CD1c-positive myeloid dendritic cell (primary cell): ENCODE measurements around the gene DNM3.
"Not testable (repeated sequence)": the region's sequence is repeated elsewhere in the genome, so short reads cannot be mapped to it uniquely, and the experiment has no call there.

Experiments used
- DNase-seq: peaks from one replicate; pipeline ENCODE4 v3.0.0-alpha.2; 2016; ENCODE audit errors: extremely low spot score

DNM3 gene

DNA sequence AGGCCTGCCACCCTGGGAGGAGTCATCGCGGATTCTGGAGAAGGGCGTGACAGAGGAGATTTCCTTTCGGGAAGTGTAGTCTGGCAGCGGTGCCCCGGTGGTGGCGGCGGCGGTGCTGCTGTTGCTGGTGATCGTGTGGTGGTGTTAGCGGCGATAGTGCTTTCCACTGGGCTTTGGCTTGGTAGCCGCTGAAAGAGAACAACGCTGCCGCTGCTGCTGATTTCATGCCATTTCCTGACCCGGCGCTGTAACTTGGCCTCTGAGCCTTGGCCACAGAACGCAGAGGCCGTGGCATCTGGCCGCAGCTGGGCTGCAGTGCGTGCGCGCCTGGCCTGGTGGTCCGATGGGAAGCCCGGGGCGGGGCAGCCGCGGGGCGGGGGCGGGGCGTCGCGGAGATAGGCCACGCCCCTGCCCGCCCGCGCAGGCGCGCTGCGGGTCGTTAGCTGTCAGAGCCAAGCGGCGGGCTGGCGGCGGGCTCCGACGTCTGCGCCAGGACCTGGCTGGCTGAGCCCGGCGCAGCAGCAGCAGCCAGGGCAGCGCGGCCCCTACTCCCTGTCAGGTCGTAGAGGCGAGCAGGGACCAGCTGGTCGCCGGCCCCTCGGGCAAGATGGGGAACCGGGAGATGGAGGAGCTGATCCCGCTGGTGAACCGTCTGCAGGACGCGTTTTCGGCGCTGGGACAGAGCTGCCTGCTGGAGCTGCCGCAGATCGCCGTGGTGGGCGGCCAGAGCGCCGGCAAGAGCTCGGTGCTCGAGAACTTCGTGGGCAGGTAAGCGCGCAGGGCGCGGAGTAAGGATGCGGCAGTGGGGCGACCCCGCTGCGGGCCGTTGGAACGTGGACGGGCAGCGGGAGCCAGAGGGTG, at the start of gene DNM3:
Gene DNM3 (plus strand): TSS at position 449 of the 861 bp plus-strand sequence. CDS start 159 bp downstream, at position 608.
- peak; percentile 90 for DNase-seq

DNA sequence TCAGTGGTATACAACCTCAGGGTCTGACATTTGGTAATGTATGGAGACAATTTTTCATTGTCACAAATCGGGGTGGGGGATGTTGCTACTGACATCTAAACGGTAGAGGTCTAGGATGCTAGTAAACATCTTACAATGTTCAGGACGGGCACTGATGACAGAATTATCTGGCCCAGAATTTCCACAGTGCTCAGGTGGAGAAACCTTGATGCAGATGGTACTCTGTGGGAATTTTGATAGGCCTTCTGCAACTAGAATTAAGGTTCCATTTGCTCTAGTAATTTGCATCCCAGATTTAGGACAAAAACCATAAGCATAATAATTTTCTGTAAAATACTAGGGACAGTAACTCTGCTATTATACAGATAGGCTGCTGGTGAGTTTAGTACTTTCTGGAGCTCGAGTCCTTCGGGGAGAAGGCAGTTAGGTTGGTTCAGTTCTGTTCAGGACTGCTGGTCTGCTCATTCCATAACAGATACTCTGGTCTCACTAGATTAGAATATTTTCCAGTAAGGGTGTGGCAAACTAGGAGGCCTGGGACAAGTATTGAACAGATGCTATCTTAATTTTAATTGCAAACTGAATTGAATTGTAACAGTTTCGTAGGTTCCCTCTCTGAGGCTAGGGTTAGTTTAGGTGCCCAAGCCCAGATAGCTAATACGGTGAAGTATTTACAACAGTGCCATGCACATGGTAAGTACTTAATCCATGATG, 48.5 kb upstream of the DNM3 start:
- no peak for DNase-seq

DNA sequence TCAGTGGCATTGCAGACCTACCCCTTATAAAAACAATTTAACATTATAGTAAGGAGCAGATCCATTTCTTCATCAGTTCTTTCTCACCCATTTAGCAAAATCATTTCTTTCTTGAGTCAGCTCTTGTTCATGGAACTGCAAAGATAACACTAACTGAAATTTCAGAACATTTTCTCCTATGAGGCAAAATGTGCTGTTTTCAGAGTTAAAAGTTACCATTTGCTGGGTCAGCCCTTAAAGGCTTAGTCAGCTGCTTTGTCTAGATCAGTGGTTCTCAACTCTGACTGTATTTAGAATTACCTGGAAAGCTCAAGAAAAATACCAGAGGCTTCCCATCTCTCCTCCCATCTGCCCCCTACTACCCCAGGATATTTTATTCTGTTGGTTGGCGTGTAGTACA, 47.7 kb upstream of the DNM3 start:
- no peak for DNase-seq

DNA sequence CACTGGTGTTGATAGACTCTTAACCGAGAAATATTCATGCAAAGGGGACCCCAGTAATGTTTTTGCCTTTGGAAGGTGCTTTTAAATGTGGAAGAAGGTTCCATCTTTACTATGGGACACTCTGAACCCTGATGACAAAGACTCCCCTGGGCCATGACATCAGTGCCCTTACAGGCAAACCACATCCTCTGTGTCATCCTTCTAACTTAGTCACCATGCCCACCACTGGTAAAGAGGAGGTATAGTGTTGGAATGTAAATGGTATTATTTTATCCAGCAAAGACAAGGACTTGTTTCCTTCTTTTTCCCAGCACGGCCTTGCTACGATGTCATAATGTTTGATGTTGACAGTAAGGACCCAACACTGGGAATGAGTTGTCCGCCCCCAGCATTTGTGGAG, 47.2 kb upstream of the DNM3 start:
- no peak for DNase-seq

DNA sequence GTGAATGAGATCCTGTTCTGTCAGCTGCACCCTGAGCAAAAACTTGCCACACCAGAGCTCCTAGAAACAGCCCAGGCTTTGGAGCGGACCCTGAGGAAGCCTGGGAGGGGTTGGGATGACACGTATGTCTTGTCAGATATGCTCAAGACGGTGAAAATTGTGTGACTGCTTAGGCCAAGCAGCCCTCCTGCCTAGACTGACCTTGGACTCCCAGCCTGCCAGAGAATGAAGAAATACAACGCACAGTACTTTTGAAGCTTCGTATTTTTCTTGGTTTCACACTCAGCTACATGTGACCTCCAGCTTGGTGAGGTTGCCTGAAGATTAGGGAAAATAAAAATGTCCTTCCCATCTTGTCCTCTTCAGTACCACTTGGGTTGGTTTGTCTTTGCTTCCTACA, 44.7 kb upstream of the DNM3 start:
- no peak for DNase-seq

DNA sequence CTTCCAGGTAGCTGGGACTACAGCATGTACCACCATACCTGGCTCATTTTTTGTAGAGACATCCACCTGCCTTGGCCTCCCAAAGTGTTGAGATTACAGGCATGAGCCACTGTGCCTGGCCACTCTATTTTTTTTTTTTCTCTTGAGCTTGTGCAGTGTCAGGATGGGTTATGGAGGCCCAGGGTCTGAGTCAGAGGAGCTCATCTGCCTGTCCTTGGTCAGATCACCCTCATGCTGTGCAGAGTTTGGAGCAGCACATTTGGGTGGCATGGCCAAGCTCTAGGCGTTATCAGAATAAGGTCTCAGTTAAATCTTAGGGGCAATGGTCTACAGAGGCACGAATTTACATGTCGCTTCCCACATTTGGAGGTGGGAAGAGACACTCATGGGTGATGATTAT, 43.0 kb upstream of the DNM3 start:
- DNase-seq, result no peak

DNA sequence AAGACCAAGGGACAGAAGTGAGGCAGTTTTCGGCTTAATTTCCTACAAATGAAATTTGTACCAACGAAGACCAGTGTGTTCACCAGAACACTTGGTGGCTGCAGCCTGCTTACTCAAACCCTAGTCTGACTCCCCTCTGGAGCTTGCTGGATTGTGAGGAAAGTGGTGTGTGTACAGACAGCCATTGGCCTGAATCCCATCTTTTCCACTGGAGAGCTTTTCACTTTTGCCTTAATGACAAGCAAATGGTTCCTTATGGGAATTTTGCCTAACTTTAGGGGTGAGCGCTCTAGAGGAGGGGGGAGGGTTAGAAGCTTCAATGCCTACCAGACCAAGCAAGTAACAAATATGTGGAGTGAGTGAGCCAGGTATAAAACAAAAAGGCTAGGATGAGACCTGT, 42.5 kb upstream of the DNM3 start:
- DNase-seq, result no peak

DNA sequence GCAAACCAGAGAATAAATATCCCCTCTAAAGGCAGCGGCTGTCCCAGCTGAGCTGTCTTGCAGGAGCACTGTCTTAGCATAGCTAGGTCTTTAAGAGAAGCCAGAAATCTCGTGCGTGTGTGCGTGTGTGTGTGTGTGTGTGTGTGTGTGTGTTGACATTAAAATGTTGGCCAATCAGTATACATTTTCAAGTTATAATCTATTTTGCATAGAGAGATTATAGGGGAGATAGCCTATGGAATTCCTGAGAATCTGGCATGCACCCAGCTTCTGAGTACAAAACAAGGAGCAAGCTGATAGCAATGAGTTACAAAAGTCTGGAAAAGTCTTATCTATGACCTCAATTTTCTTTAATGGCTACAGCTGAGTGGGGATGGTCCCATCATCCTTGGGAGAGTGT, 42.1 kb upstream of the DNM3 start:
- DNase-seq, result no peak

DNA sequence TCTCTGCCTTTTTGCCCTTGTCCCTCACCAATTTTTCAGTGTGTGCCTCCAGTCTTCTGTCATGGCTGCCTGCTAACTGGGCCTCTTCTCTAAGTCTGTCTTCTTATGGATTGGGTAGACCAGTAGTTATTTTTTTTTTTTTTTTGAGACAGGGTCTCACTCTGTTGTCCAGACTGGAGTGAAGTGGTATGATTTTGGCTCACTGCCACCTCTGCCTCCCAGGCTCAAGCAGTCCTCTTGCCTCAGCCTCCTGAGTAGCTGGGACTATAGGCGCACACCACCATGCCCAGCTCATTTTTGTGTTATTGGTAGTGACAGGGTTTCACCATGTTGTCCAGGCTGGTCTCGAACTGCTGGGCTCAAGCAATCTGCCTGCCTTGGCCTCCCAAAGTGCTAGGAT, 41.6 kb upstream of the DNM3 start:
- not testable (repeated sequence) for DNase-seq

DNA sequence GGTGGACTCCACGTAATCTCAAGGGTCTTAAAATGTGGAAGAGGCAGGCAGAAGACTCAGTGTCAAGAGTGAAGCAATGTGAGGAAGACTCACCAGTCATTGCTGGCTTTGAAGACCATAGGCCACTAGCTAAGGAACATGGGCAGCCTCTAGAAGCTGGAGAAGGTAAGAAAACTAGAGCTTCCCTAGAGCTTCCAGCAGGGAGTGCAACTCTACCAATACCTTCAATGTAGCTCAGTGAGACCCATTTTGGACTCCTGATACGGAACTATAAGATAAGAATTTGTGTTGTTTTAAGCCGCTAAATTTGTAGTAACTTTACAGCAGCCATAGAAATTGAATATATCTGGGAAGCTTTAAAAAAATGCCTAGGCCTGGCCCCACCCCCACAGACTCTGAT, 41.0 kb upstream of the DNM3 start:
- no peak for DNase-seq

DNA sequence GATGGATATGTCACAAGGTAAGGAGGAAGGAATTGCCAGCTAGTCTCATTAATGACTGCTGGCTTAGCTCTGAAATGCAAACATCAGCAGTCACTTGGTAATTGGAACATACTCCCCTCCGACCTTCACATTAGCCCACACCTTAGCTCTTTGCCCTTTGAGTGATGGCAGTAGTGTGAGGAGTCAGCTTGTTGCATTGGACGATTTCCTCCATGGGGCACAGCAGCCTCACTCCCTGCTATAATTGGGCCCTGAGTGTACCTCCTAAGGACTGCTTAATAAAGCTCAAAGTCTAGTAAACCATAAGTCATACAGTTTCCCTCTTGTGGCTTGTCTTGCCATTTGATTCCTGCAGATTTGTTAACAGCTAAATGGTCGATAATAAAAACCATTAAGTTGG, 40.4 kb upstream of the DNM3 start:
- DNase-seq, result no peak

DNA sequence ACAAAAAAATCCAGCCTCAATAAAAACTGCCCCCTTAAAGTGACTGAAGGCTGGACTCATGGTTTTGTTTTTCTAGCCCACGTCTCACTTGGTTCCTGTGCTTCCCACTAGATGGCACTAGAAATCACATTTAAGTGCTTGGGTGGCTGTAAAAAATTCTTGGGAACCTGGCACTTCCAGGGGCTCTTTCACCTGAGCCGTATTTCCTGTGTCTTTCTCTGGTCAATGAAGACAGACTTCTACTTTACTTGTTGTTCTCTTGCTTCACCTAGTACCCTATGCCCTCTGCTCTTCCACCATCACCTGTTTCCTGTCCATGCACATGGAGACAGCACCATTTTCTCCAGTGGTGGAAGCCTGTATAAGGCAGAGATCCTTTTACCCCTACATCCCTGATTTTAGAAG, 39.8 kb upstream of the DNM3 start:
- DNase-seq, result peak; percentile 38

DNA sequence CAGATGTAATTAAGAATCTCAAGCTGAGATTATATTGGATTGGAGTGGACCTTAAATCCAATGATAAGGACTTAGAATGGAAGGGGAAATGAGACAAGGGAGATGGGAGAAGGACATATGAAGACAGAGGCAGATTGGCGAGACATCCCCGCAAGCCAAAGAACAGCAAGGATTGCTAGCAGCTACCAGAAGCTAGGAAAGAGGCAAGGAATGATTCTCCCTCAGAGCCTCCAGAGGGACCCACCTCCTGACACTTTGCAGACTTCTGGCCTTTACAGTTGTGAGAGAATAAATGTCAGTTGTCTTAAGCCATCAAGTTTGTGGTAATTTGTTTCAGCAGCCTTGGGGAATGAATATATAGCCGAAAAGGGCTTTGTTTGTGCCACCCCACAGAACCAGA, 39.1 kb upstream of the DNM3 start:
- no peak for DNase-seq

DNA sequence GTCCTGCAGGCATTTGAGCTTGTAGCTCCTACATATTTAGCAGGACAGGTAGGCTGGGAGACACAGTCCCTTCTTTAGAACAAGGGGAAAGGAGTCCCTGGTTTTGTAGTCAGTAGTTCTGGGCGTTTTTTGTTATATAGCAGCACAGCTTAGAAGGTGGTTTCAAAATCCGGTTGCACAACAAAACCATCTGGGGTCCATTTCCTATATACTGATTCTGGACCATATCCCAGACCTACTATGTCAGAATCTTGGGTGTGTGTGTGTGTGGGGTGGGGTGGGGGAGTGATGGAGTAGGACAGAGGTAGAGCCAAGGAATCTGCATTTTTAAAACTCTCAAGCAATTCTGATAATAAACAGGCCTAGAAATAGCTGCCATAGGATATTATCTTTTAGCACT, 38.3 kb upstream of the DNM3 start:
- no peak for DNase-seq

DNA sequence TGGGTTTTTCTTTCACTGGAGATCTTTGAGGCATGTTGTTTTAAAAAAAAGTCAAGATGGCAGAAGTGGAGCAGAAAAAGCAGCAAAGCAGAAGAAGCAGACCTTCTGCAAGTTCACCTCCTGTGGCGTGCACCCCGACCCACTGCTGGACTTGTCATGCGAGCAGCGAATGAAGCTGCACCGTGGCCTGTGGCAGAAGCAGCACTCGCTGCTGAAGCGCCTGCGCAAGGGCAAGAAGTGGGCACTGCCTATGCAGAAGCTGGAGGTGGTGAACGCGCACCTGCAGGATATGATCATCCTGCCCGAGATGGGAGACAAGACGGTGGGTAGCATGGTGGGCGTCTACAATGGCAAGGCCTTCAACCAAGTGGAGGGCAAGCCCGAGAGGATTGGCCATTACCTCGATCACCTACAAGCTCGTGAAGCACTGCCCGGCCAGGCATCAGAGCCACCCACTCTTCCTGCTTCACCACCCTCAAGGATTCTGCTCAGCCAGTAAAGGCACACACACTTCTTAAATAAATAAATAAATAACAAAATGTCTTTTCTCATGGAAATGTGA, 37.8 kb upstream of the DNM3 start:
- no peak for DNase-seq

DNA sequence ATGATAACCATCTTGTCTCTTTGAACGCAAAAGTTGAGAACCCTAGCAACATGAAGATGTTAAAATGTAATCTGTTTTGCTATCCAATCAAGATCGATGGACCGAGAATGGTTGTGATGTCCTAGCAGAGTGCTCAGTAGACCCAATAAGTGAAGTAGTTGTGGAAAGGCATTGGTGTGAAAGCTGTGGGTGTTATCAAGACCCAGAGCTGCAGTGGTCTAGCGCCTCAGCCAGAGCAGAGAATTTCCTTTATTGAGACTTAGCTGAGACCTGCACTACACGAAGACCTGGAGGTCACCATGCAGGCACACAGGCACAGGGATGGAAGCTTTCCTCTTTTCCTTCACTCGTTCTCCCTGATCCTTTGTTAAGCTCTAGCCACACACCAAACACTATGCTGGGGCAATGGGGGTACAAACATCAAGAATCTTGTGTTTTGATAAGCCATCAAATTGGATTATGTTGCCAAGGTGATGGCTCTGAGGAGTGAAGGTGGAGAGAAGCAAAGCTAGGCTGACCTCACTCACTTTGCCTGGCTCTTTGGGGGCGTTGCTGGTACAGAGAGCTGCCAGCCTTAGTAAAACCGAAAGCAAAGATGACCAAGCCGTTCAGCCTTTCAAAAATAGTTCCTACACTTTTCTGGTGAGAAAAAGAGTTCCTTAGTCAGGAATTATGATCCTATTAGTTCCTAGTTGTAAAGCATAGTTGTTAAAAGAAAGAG, 35.7 kb upstream of the DNM3 start:
- peak; percentile 6 for DNase-seq

DNA sequence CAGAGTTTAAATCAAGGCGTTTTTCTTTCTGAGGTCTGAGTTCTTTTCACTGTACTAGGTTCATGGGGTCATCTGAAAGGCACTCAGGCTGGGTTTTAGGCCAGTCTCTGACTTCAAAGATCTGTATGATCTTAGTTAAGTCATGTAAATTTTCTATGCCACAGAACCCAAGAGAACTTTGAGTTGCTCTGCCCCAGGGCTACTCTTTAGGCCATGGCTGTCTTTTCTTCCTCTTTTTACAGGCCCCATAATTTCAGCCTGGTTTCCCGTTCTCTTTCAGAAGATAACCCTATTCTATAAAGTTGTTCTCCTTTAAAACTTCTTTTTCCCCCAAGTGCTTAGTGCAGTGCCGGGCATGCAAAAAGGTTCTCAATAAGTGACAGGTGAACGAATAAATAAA, 33.7 kb upstream of the DNM3 start:
- DNase-seq, result no peak

DNA sequence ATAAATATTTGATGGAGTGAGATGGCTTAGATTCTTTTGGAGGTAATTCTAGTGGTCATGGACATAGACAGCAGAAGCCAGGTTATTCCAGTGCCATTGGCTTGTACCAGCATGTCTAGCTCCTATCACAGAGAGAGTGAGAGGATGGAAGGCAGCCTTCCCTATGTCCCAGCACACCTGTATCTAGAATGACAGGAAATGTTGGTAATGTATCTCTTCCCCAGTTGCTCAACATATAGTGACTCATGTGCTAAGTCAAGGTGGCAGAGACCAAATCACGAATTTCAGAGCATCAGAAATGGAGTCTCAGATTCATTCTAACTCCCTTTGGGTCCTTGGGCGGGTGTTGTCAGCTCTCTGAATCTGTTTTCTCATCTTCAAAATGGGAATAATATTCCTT, 31.5 kb upstream of the DNM3 start:
- no peak for DNase-seq

DNA sequence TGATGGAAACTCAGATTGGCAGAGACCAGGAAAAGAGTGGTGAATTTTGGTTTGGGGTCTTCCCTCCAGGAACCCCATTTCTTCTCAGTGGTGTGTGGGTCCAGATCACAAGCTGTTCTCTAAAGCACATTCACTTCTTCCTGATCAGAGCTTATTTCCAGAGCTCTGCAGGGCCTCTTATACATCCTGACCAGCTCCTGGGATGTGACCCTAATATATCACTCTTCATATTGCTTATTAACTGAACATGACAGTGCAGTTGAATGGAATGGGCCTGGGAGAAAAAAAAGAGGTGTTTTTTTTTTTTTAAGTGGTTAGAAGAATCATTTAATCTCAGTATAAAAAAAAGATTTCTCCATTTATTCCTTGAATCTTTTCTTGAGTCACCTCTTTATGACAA, 29.6 kb upstream of the DNM3 start:
- no peak for DNase-seq

DNA sequence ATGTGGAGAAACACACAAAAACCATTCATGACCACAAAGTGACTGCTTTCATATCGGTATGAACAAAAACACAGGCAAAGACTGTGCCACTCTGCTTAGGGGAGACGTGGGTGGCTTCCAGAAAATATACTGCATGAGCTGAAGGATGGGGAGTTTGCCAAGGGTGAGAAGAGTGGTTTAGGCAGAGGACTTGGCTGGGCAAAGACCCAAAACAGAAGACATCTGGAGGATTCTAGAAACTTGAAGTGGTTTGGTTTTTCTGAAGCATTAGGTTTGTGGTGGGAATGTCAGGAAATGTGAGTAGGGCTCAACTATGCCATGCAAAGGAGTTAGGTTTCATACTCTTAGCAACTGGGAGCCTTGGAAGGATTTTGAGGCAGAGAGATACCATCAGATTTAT, 26.6 kb upstream of the DNM3 start:
- no peak for DNase-seq

DNA sequence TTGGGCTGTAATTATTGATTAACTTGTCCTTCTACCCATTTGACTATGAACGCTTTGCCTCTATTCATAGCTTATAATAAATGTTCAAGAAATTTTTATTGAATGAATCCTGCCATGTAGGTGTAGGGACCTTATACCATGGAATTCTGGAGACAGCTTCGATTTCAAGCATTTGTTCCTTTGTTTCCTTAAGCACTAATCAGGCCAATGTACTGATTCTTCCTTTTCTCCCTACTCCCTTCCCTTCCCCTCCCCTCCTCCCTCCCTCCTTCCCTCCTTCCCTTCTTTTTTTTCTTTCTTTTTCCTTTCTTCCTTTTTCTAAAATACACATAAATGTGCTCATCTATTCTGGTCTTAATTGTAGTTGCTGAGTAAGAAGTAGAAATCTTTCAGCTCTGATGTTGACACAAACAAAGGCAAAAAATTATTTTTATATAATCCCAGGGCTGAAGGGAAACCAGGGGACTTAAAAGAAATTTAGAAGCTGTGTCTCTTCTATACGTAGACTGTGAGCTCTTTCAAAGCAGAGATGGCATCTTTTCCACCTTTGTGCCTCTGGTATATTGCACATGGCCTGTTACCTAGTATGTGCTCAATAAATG, 24.9 kb upstream of the DNM3 start:
- no peak for DNase-seq
